Measurements from ENCODE around the gene PLCD3. TPM values are rescaled to one million over a fixed set of nuclear protein-coding genes. Genes with fewer than 3 reads are reported as not detected.

Gene PLCD3
- total RNA-seq, 1 donor: 62.6 TPM

- H3K4me3 ChIP-seq (ENCODE audit: low read depth, low read length): no peak overlapping the region
- TF ChIP-seq, protein P1, sequence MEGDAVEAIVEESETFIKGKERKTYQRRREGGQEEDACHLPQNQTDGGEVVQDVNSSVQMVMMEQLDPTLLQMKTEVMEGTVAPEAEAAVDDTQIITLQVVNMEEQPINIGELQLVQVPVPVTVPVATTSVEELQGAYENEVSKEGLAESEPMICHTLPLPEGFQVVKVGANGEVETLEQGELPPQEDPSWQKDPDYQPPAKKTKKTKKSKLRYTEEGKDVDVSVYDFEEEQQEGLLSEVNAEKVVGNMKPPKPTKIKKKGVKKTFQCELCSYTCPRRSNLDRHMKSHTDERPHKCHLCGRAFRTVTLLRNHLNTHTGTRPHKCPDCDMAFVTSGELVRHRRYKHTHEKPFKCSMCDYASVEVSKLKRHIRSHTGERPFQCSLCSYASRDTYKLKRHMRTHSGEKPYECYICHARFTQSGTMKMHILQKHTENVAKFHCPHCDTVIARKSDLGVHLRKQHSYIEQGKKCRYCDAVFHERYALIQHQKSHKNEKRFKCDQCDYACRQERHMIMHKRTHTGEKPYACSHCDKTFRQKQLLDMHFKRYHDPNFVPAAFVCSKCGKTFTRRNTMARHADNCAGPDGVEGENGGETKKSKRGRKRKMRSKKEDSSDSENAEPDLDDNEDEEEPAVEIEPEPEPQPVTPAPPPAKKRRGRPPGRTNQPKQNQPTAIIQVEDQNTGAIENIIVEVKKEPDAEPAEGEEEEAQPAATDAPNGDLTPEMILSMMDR (IDR thresholded peaks at IDR 0.05; ENCODE audit: insufficient read depth, low read depth, low read length): no peak
- no peak for DNase-seq (ENCODE audit: low read depth)
Measured at GRCh38 chr17:45070001-45070400, 62.3 kb downstream of the PLCD3 start.

DNA sequence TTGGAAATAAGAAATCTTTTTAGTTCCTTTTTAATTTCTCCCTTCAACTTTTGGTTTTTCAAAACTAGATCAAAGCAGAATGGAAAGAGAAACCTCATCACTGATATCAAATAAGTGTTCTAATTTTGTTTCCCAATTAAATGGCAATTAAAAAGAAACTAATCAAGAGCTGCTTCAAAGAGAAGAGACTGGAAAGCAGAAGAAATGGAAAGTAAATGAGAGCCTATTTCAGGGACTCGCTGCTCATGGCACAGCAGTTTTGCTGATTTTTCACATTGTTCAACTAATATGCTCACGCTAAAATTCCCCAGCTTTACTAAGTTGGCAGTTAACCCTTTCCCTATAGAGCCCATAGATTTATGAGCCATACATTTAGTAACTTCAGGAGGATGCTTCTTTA is 64.7 kb downstream of the PLCD3 start:
- no peak for DNase-seq (ENCODE audit: low read depth)
- H3K4me3 ChIP-seq (ENCODE audit: low read depth, low read length): no peak overlapping the region
- TF ChIP-seq, protein P1 (IDR thresholded peaks at IDR 0.05; ENCODE audit: insufficient read depth, low read depth, low read length): no peak

DNA sequence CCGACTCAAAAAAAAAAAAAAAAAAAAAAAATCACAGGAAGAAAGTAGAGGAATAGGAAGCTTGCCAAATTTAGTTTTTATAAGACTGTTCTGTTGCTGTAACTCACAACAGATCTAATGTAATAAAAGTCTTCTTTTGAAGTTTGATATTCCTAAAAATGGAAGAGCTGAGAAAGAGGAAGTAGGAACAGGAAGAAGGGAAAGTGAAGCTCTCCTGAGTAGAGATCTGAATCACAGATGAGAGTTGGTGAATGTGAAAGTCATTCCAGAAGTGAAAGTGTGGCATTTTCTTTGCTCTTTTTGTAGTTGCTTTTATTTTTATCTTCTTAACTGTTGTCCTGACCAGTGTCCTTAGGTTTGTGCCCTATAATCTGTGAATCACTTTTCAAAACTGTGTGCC is 69.1 kb downstream of the PLCD3 start:
- TF ChIP-seq, protein P1 (IDR thresholded peaks at IDR 0.05; ENCODE audit: insufficient read depth, low read depth, low read length): no peak
- H3K4me3 ChIP-seq (ENCODE audit: low read depth, low read length): no peak overlapping the region

GRCh38 chr17:45061606-45062205 is 70.6 kb downstream of the PLCD3 start:
- DNase-seq (ENCODE audit: low read depth): no peak
- peak overlapping the region; percentile 95 for H3K4me3 ChIP-seq (ENCODE audit: low read depth, low read length)
- TF ChIP-seq, protein P1 (IDR thresholded peaks at IDR 0.05; ENCODE audit: insufficient read depth, low read depth, low read length): no peak

More for the DNA sequence above, 69.1 kb downstream of the PLCD3 start:
- DNase-seq (ENCODE audit: low read depth): peak; percentile 20

GRCh38 chr17:45060797-45061605 is 71.3 kb downstream of the PLCD3 start, which contains the start of gene NMT1:
TSS of gene NMT1 (plus strand) at chr17:45061317. CDS start at chr17:45061330, 13 bp downstream.
- TF ChIP-seq, protein P1 (IDR thresholded peaks at IDR 0.05; ENCODE audit: insufficient read depth, low read depth, low read length): no peak
- peak within 1 kb of the TSS; percentile 95 for H3K4me3 ChIP-seq (ENCODE audit: low read depth, low read length)
- DNase-seq (ENCODE audit: low read depth): peak; percentile 100

DNA sequence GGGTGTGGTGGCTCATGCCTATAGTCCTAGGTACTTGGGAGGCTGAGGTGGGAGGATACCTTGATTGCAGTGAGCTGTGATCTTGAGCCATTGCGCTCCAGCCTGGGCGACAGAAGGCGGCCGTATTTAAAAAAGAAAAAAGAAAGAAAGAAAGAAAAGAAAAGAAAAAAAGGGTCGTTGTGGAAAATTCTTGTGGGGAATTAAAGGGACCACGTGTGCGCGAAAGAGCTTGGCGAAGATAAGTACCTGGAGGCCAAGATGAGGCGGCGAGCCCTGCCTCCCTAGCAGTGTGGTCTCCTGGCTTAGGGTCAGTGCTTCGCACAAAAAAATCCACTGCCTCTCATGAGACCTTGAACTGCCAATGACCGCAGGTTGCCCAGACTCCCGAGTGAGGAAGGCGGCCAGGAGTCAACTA is 71.9 kb downstream of the PLCD3 start:
- no peak for DNase-seq (ENCODE audit: low read depth)
- TF ChIP-seq, protein P1 (IDR thresholded peaks at IDR 0.05; ENCODE audit: insufficient read depth, low read depth, low read length): no peak
- H3K4me3 ChIP-seq (ENCODE audit: low read depth, low read length): peak overlapping the region; percentile 95

Small RNAs within 50 kb of the gene (small RNA-seq; reads per million reads assigned to genes)
- gene MIR6784: not detected
- not detected for gene RF00019

Other genes with a start within 250 kb of the PLCD3 start
- gene EFTUD2, start 233.1 kb downstream of the PLCD3 start, total RNA-seq: 75.6 and 83.8 TPM in 2 replicates
- gene GFAP, start 217.0 kb downstream of the PLCD3 start, total RNA-seq: 0.86 and 1.9 TPM in 2 replicates
- 3.9 and 5.2 TPM in 2 replicates for gene KIF18B, start 184.7 kb downstream of the PLCD3 start, total RNA-seq
- 0.43 and 0.97 TPM in 2 replicates for gene C1QL1, start 164.2 kb downstream of the PLCD3 start, total RNA-seq
- gene DCAKD, start 80.9 kb downstream of the PLCD3 start, total RNA-seq: 46.7 and 52.2 TPM in 2 replicates
- 67.0 and 78.2 TPM in 2 replicates for gene NMT1, start 71.2 kb downstream of the PLCD3 start, total RNA-seq
- 6.1 and 6.9 TPM in 2 replicates for gene ACBD4, start 3.2 kb upstream of the PLCD3 start, total RNA-seq
- 8.4 and 11.7 TPM in 2 replicates for gene HEXIM1, start 16.0 kb upstream of the PLCD3 start, total RNA-seq
- 6.1 and 6.9 TPM in 2 replicates for gene HEXIM2, start 29.4 kb upstream of the PLCD3 start, total RNA-seq
- gene FMNL1, start 89.4 kb upstream of the PLCD3 start, total RNA-seq: 3.5 and 5.2 TPM in 2 replicates
- under 0.01 TPM in 1 of 2 replicates, not detected in the other for gene SPATA32, start 129.6 kb upstream of the PLCD3 start, total RNA-seq
- gene MAP3K14, start 184.5 kb upstream of the PLCD3 start, total RNA-seq: 1.6 and 1.7 TPM in 2 replicates

Data from fibroblast of villous mesenchyme (primary cell).